ENCODE results near the gene YPEL1.

YPEL1 gene

GRCh38 chr22:21669026-21669425, 66.6 kb downstream of the YPEL1 start:
- no peaks in the 10 kb centered on the region for H3K27me3 ChIP-seq
- no peak overlapping the region for H3K9ac ChIP-seq
- no peak overlapping the region for H3K27ac ChIP-seq
- H3K4me2 ChIP-seq: no peak overlapping the region
- H3K9me3 ChIP-seq: no peaks in the 10 kb centered on the region
- no peak for TF ChIP-seq Cebpa-rat (IDR thresholded peaks at IDR 0.05)
- H3K36me3 ChIP-seq: peaks cover 48% of the 10 kb centered on the region
- no peak overlapping the region for H3K4me3 ChIP-seq
- H4K20me1 ChIP-seq: peaks cover 36% of the 10 kb centered on the region
- peaks cover 42% of the 10 kb centered on the region for H3K4me1 ChIP-seq

- peak overlapping the region; percentile 95 for H3K9ac ChIP-seq
- peak overlapping the region; percentile 92 for H3K27ac ChIP-seq
Measured at GRCh38 chr22:21666786-21667185, 68.8 kb downstream of the YPEL1 start.

GRCh38 chr22:21665047-21665851, 70.3 kb downstream of the YPEL1 start:
- H3K27me3 ChIP-seq: no peaks in the 10 kb centered on the region
- peaks cover 16% of the 10 kb centered on the region for H3K36me3 ChIP-seq
- peak overlapping the region; percentile 95 for H3K9ac ChIP-seq
- H3K4me3 ChIP-seq: peak overlapping the region; percentile 99
- H3K9me3 ChIP-seq: no peaks in the 10 kb centered on the region
- peak overlapping the region; percentile 87 for H3K4me2 ChIP-seq
- H3K4me1 ChIP-seq: peaks cover 39% of the 10 kb centered on the region
- H4K20me1 ChIP-seq: 0 out of 2 replicates have a peak, but pooled peaks cover 8% of the 10 kb centered on the region
- peak overlapping the region; percentile 92 for H3K27ac ChIP-seq
- TF ChIP-seq Cebpa-rat (IDR thresholded peaks at IDR 0.05): no peak

More at GRCh38 chr22:21666786-21667185, 68.8 kb downstream of the YPEL1 start:
- peaks cover 16% of the 10 kb centered on the region; the same call in 1 of the 2 replicates for H4K20me1 ChIP-seq
- no peaks in the 10 kb centered on the region for H3K27me3 ChIP-seq
- peaks cover 26% of the 10 kb centered on the region for H3K36me3 ChIP-seq
- H3K4me2 ChIP-seq: peak overlapping the region; percentile 87
- H3K4me3 ChIP-seq: peak overlapping the region; percentile 99
- no peaks in the 10 kb centered on the region for H3K9me3 ChIP-seq
- H3K4me1 ChIP-seq: peaks cover 33% of the 10 kb centered on the region
- no peak for TF ChIP-seq Cebpa-rat (IDR thresholded peaks at IDR 0.05)

GRCh38 chr22:21663738-21664137, 71.9 kb downstream of the YPEL1 start:
- Histone ChIP-seq H3K27ac (no peak overlapping the region), H3K27me3 (no peaks in the 10 kb centered on the region), H3K4me3 (no peak overlapping the region), H3K9ac (no peak overlapping the region), H3K36me3 (peaks cover 5% of the 10 kb centered on the region; the same call in 1 of the 2 replicates), H3K4me1 (peaks cover 50% of the 10 kb centered on the region), H3K4me2 (no peak overlapping the region), H3K9me3 (no peaks in the 10 kb centered on the region), H4K20me1 (no peaks in the 10 kb centered on the region)
- TF ChIP-seq Cebpa-rat (IDR thresholded peaks at IDR 0.05): no peak

- no peak overlapping the region for H3K4me2 ChIP-seq
- peaks cover 5% of the 10 kb centered on the region; the same call in 1 of the 2 replicates for H3K36me3 ChIP-seq
- no peaks in the 10 kb centered on the region for H4K20me1 ChIP-seq
- H3K27me3 ChIP-seq: no peaks in the 10 kb centered on the region
- no peaks in the 10 kb centered on the region for H3K9me3 ChIP-seq
- no peak overlapping the region for H3K4me3 ChIP-seq
- no peak for TF ChIP-seq Cebpa-rat (IDR thresholded peaks at IDR 0.05)
- peaks cover 47% of the 10 kb centered on the region for H3K4me1 ChIP-seq
- no peak overlapping the region for H3K27ac ChIP-seq
- H3K9ac ChIP-seq: no peak overlapping the region
Measured at GRCh38 chr22:21661991-21662390, 73.6 kb downstream of the YPEL1 start.

- H3K9ac ChIP-seq: no peak overlapping the region
- no peak overlapping the region for H3K4me2 ChIP-seq
- no peak for TF ChIP-seq Cebpa-rat (IDR thresholded peaks at IDR 0.05)
- no peak overlapping the region for H3K4me3 ChIP-seq
- no peaks in the 10 kb centered on the region for H4K20me1 ChIP-seq
- H3K9me3 ChIP-seq: no peaks in the 10 kb centered on the region
- H3K4me1 ChIP-seq: peaks cover 52% of the 10 kb centered on the region
- peaks cover 5% of the 10 kb centered on the region; the same call in 1 of the 2 replicates for H3K36me3 ChIP-seq
- no peak overlapping the region for H3K27ac ChIP-seq
- no peaks in the 10 kb centered on the region for H3K27me3 ChIP-seq
Measured at GRCh38 chr22:21660904-21661303, 74.7 kb downstream of the YPEL1 start.

- H3K36me3 ChIP-seq: peaks cover 10% of the 10 kb centered on the region
Measured at GRCh38 chr22:21659864-21660525, 75.6 kb downstream of the YPEL1 start.

GRCh38 chr22:21657360-21658032, 78.1 kb downstream of the YPEL1 start:
- Histone ChIP-seq H3K9ac (peak overlapping the region; percentile 81), H3K9me3 (no peaks in the 10 kb centered on the region), H3K27me3 (no peaks in the 10 kb centered on the region), H3K4me2 (peak overlapping the region; percentile 98), H3K36me3 (peaks cover 28% of the 10 kb centered on the region), H3K4me1 (peaks cover 61% of the 10 kb centered on the region), H3K27ac (peak overlapping the region; percentile 80), H3K4me3 (peak overlapping the region; percentile 77), H4K20me1 (no peaks in the 10 kb centered on the region)
- TF ChIP-seq Cebpa-rat (IDR thresholded peaks at IDR 0.05): no peak

More at GRCh38 chr22:21659864-21660525, 75.6 kb downstream of the YPEL1 start:
- no peaks in the 10 kb centered on the region for H3K27me3 ChIP-seq
- no peaks in the 10 kb centered on the region for H3K9me3 ChIP-seq
- H3K4me2 ChIP-seq: peak overlapping the region; percentile 42
- no peak for TF ChIP-seq Cebpa-rat (IDR thresholded peaks at IDR 0.05)
- no peaks in the 10 kb centered on the region for H4K20me1 ChIP-seq
- H3K4me1 ChIP-seq: peaks cover 44% of the 10 kb centered on the region
- peak overlapping the region; percentile 31; the same call in 1 of the 2 replicates for H3K27ac ChIP-seq
- H3K4me3 ChIP-seq: no peak overlapping the region
- H3K9ac ChIP-seq: no peak overlapping the region

GRCh38 chr22:21657020-21657359, 78.6 kb downstream of the YPEL1 start:
- peak overlapping the region; percentile 77 for H3K4me3 ChIP-seq
- H3K27ac ChIP-seq: peak overlapping the region; percentile 80

More at GRCh38 chr22:21657020-21657359, 78.6 kb downstream of the YPEL1 start:
- no peak for TF ChIP-seq Cebpa-rat (IDR thresholded peaks at IDR 0.05)
- Histone ChIP-seq H3K9me3 (no peaks in the 10 kb centered on the region), H3K36me3 (peaks cover 28% of the 10 kb centered on the region), H3K4me1 (peaks cover 61% of the 10 kb centered on the region), H3K9ac (peak overlapping the region; percentile 81), H4K20me1 (no peaks in the 10 kb centered on the region), H3K27me3 (no peaks in the 10 kb centered on the region), H3K4me2 (peak overlapping the region; percentile 98)

Measured in BLaER1 (cell line).